Measurements from ENCODE around the gene RBFOX2.

RBFOX2 gene

GRCh38 chr22:35889071-35889470 lies 139.6 kb downstream of the RBFOX2 start:
- no peak for DNase-seq (ENCODE audit: extremely low read depth, low read depth)
- TF ChIP-seq CTCF (IDR thresholded peaks at IDR 0.05; ENCODE audit: low read depth, low read length) = no peak

GRCh38 chr22:35888181-35888870 lies 140.3 kb downstream of the RBFOX2 start:
- DNase-seq (ENCODE audit: extremely low read depth, low read depth) = no peak
- TF ChIP-seq CTCF (IDR thresholded peaks at IDR 0.05; ENCODE audit: low read depth, low read length) = no peak

- DNase-seq (ENCODE audit: extremely low read depth, low read depth) = no peak
- TF ChIP-seq CTCF (IDR thresholded peaks at IDR 0.05; ENCODE audit: low read depth, low read length) = no peak
Measured at GRCh38 chr22:35887296-35887875, 141.2 kb downstream of the RBFOX2 start.

GRCh38 chr22:35886309-35886708 lies 142.3 kb downstream of the RBFOX2 start:
- TF ChIP-seq CTCF (IDR thresholded peaks at IDR 0.05; ENCODE audit: low read depth, low read length) = no peak
- no peak for DNase-seq (ENCODE audit: extremely low read depth, low read depth)

- TF ChIP-seq CTCF (IDR thresholded peaks at IDR 0.05; ENCODE audit: low read depth, low read length) = no peak
- DNase-seq (ENCODE audit: extremely low read depth, low read depth) = no peak
Measured at GRCh38 chr22:35884529-35884928, 144.1 kb downstream of the RBFOX2 start.

GRCh38 chr22:35883031-35883620 lies 145.5 kb downstream of the RBFOX2 start:
- no peak for DNase-seq (ENCODE audit: extremely low read depth, low read depth)
- no peak for TF ChIP-seq CTCF (IDR thresholded peaks at IDR 0.05; ENCODE audit: low read depth, low read length)

Measured in AG09319 (cell line).